HG03442 (cell line): ENCODE results near the gene CFAP46.
"Not testable (repeated sequence)": the region's sequence is repeated elsewhere in the genome, so short reads cannot be mapped to it uniquely, and the experiment has no call there.

Experiments used
- ATAC-seq: cut with Tn5 transposase; IDR thresholded peaks from one replicate; pipeline ENCODE4 v1.9.1; 2021; ENCODE audit warnings: mild to moderate bottlenecking, moderate library complexity; ENCODE audit not compliant: unreplicated experiment

Gene CFAP46

GRCh38 chr10:132847856-132848255 is 94.5 kb downstream of the CFAP46 start:
- ATAC-seq, result no peak

- ATAC-seq, result no peak
These were observed 95.0 kb downstream of the CFAP46 start for GRCh38 chr10:132847416-132847777.

GRCh38 chr10:132846631-132847415 is 95.5 kb downstream of the CFAP46 start:
- no peak for ATAC-seq

- no peak for ATAC-seq
These were observed 96.4 kb downstream of the CFAP46 start for GRCh38 chr10:132845780-132846595.

GRCh38 chr10:132845041-132845551 is 97.3 kb downstream of the CFAP46 start:
- ATAC-seq, result no peak

- no peak for ATAC-seq
These were observed 98.1 kb downstream of the CFAP46 start for GRCh38 chr10:132844069-132844809.

GRCh38 chr10:132843276-132843675 is 99.1 kb downstream of the CFAP46 start:
- not testable (repeated sequence) for ATAC-seq

GRCh38 chr10:132842397-132842796 is 100.0 kb downstream of the CFAP46 start:
- ATAC-seq, result no peak

- no peak for ATAC-seq
These were observed 100.8 kb downstream of the CFAP46 start for GRCh38 chr10:132841615-132841975.

- no peak for ATAC-seq
These were observed 101.4 kb downstream of the CFAP46 start for GRCh38 chr10:132840698-132841614.

- no peak for ATAC-seq
These were observed 103.3 kb downstream of the CFAP46 start for GRCh38 chr10:132839061-132839460.

GRCh38 chr10:132838346-132838970 is 103.9 kb downstream of the CFAP46 start:
- ATAC-seq, result no peak

- ATAC-seq, result no peak
These were observed 104.5 kb downstream of the CFAP46 start for GRCh38 chr10:132837905-132838304.

GRCh38 chr10:132836832-132837540 is 105.4 kb downstream of the CFAP46 start:
- ATAC-seq, result no peak

GRCh38 chr10:132836248-132836831 is 106.0 kb downstream of the CFAP46 start:
- no peak for ATAC-seq

GRCh38 chr10:132835848-132836233 is 106.5 kb downstream of the CFAP46 start:
- ATAC-seq, result no peak

- ATAC-seq, result no peak
These were observed 107.2 kb downstream of the CFAP46 start for GRCh38 chr10:132834891-132835847.

GRCh38 chr10:132834311-132834761 is 108.0 kb downstream of the CFAP46 start:
- no peak for ATAC-seq
